ENCODE results near the gene SERPINB6. TPM values are rescaled to one million over a fixed set of nuclear protein-coding genes. Genes with fewer than 3 reads are reported as not detected.

The SERPINB6 gene
- total RNA-seq, 1 donor from 2014 or later, result 56.1 TPM

GRCh38 chr6:2956930-2957685, 14.3 kb downstream of the SERPINB6 start:
- TF ChIP-seq CTCF (IDR thresholded peaks at IDR 0.05), result no peak
- Mint-ChIP-seq H3K9me3 (no peaks in the 10 kb centered on the region), H3K4me1 (peaks cover 24% of the 10 kb centered on the region), H3K27me3 (no peaks in the 10 kb centered on the region), H3K27ac (no peak overlapping the region), H3K36me3 (ENCODE audit: low read depth) (peaks cover 14% of the 10 kb centered on the region), H3K4me3 (no peak overlapping the region)
- POLR2A ChIA-PET, result interaction anchor here (0.9 kb wide), 1 partner anchor 11 kb away, joined by 3 read pairs; no protein-coding TSS in a partner anchor
- ATAC-seq (ENCODE audit: low read depth), result no peak
- CTCF ChIA-PET, result no interaction called here
- DNase-seq, result no peak
- intact Hi-C loops (cut with micrococcal nuclease), result no loop called here

- intact Hi-C loops (cut with micrococcal nuclease), result loop anchor here (2.0 kb wide), 1 partner anchor 20 kb away; no protein-coding TSS in a partner anchor
- peaks cover 28% of the 10 kb centered on the region for H3K36me3 Mint-ChIP-seq (ENCODE audit: low read depth)
- POLR2A ChIA-PET, result interaction anchor here (1.7 to 1.8 kb wide), 2 partner anchors 11 to 36 kb away, joined by 11 to 24 read pairs; no protein-coding TSS in a partner anchor
- ATAC-seq (ENCODE audit: low read depth), result no peak
- peaks cover 19% of the 10 kb centered on the region for H3K4me1 Mint-ChIP-seq
- no peaks in the 10 kb centered on the region for H3K27me3 Mint-ChIP-seq
- no peak for DNase-seq
- no peaks in the 10 kb centered on the region for H3K9me3 Mint-ChIP-seq
- CTCF ChIA-PET, result interaction anchor here (0.9 to 2.6 kb wide), 17 partner anchors 10 to 162 kb away, joined by 3 to 41 read pairs (median 5); partner anchors contain the start of gene SERPINB1
- peak overlapping the region; percentile 75 for H3K4me3 Mint-ChIP-seq
- H3K27ac Mint-ChIP-seq, result no peak overlapping the region
- no peak for TF ChIP-seq CTCF (IDR thresholded peaks at IDR 0.05)
Measured at GRCh38 chr6:2953098-2953497, 18.3 kb downstream of the SERPINB6 start.

- Mint-ChIP-seq H3K4me1 (peaks cover 17% of the 10 kb centered on the region), H3K4me3 (peak overlapping the region; percentile 75), H3K9me3 (no peaks in the 10 kb centered on the region), H3K27ac (peak overlapping the region; percentile 79), H3K36me3 (ENCODE audit: low read depth) (peaks cover 30% of the 10 kb centered on the region), H3K27me3 (no peaks in the 10 kb centered on the region)
- DNase-seq, result peak; percentile 41
- ATAC-seq (ENCODE audit: low read depth), result peak; percentile 95
- POLR2A ChIA-PET, result interaction anchor here (0.6 to 1.8 kb wide), 4 partner anchors 11 to 161 kb away, joined by 3 to 24 read pairs (median 8); no protein-coding TSS in a partner anchor
- TF ChIP-seq CTCF (IDR thresholded peaks at IDR 0.05), result no peak
- CTCF ChIA-PET, result interaction anchor here (0.7 to 2.6 kb wide), 26 partner anchors 9 to 161 kb away, joined by 3 to 41 read pairs (median 4); partner anchors contain the start of genes RIPK1 and SERPINB1
- intact Hi-C loops (cut with micrococcal nuclease), result loop anchor here (1.0 to 2.0 kb wide), 4 partner anchors 12 to 37 kb away; partner anchors contain the start of gene SERPINB6
Measured at GRCh38 chr6:2952557-2953095, 18.7 kb downstream of the SERPINB6 start.

GRCh38 chr6:2951728-2952127, 19.6 kb downstream of the SERPINB6 start:
- no peak overlapping the region for H3K4me3 Mint-ChIP-seq
- intact Hi-C loops (cut with micrococcal nuclease), result loop anchor here (1.0 to 2.0 kb wide), 4 partner anchors 11 to 38 kb away; partner anchors contain the start of gene SERPINB6
- H3K27me3 Mint-ChIP-seq, result no peaks in the 10 kb centered on the region
- DNase-seq (no peak), ATAC-seq (ENCODE audit: low read depth) (no peak)
- H3K27ac Mint-ChIP-seq, result peak overlapping the region; percentile 75
- TF ChIP-seq CTCF (IDR thresholded peaks at IDR 0.05), result no peak
- H3K9me3 Mint-ChIP-seq, result no peaks in the 10 kb centered on the region
- H3K4me1 Mint-ChIP-seq, result peaks cover 26% of the 10 kb centered on the region
- POLR2A ChIA-PET, result interaction anchor here (0.6 to 1.8 kb wide), 3 partner anchors 10 to 160 kb away, joined by 5 to 24 read pairs (median 11); no protein-coding TSS in a partner anchor
- peaks cover 31% of the 10 kb centered on the region for H3K36me3 Mint-ChIP-seq (ENCODE audit: low read depth)
- CTCF ChIA-PET, result interaction anchor here (0.7 to 2.6 kb wide), 24 partner anchors 8 to 160 kb away, joined by 3 to 41 read pairs (median 4); partner anchors contain the start of genes RIPK1 and SERPINB1
